Measurements from ENCODE around the gene HOXD11.

The HOXD11 gene

GRCh38 chr2:176132205-176133171 is 25.4 kb downstream of the HOXD11 start:
- H3K36me3 ChIP-seq: no peaks in the 10 kb centered on the region
- TF ChIP-seq, protein P1, sequence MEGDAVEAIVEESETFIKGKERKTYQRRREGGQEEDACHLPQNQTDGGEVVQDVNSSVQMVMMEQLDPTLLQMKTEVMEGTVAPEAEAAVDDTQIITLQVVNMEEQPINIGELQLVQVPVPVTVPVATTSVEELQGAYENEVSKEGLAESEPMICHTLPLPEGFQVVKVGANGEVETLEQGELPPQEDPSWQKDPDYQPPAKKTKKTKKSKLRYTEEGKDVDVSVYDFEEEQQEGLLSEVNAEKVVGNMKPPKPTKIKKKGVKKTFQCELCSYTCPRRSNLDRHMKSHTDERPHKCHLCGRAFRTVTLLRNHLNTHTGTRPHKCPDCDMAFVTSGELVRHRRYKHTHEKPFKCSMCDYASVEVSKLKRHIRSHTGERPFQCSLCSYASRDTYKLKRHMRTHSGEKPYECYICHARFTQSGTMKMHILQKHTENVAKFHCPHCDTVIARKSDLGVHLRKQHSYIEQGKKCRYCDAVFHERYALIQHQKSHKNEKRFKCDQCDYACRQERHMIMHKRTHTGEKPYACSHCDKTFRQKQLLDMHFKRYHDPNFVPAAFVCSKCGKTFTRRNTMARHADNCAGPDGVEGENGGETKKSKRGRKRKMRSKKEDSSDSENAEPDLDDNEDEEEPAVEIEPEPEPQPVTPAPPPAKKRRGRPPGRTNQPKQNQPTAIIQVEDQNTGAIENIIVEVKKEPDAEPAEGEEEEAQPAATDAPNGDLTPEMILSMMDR (IDR thresholded peaks at IDR 0.05; ENCODE audit: low read depth, low read length): no peak
- H3K4me3 ChIP-seq (ENCODE audit: low read depth, low read length): no peak overlapping the region
- H3K27me3 ChIP-seq: no peaks in the 10 kb centered on the region
- no peak for DNase-seq
- peaks cover 7% of the 10 kb centered on the region; the same call in 1 of the 2 replicates for H3K4me1 ChIP-seq
- no peaks in the 10 kb centered on the region for H3K9me3 ChIP-seq

DNA sequence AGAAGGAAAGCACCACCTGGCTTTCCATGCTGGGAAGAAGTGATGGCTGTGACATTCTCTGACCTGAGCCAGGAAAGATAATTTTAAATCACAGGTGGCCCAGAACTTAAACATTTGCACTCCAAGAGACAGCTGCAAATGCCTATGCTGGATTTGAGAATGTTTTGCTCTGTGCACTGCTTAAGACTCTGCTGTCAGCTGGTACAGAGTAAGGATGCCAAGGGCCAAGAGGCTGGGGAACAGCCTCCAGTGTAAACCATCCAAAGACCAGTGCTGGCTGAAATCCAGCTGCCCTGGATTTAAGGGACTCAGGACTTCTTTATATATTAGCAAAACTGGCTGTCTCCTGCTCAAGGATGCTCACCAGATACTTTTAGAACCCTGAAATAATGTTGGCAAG is 26.3 kb downstream of the HOXD11 start:
- Histone ChIP-seq H3K27me3 (no peaks in the 10 kb centered on the region), H3K4me1 (peaks cover 7% of the 10 kb centered on the region; the same call in 1 of the 2 replicates), H3K36me3 (no peaks in the 10 kb centered on the region), H3K4me3 (ENCODE audit: low read depth, low read length) (no peak overlapping the region), H3K9me3 (no peaks in the 10 kb centered on the region)
- TF ChIP-seq, protein P1 (IDR thresholded peaks at IDR 0.05; ENCODE audit: low read depth, low read length): no peak
- no peak for DNase-seq

DNA sequence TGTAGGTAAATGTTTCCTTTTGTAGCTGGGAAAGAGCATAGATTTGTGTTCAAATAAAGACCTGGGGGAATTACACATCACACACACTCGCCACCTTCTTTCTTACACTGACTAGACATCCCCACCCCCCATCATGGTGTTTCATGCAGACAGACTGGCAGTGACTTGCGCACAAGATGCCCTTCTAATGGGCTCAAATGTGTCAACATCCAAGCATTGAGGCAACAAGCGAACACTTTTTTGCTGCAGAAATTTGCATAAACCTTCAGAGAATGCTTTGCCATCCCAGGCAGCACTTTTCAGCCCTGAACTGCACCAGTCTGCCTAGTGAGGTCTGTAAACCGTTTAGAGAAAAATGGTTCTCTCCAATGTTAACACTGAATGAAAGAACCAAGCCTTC is 27.0 kb downstream of the HOXD11 start:
- H3K4me1 ChIP-seq: peaks cover 7% of the 10 kb centered on the region; the same call in 1 of the 2 replicates
- TF ChIP-seq, protein P1 (IDR thresholded peaks at IDR 0.05; ENCODE audit: low read depth, low read length): no peak
- no peaks in the 10 kb centered on the region for H3K27me3 ChIP-seq
- H3K36me3 ChIP-seq: no peaks in the 10 kb centered on the region
- H3K4me3 ChIP-seq (ENCODE audit: low read depth, low read length): no peak overlapping the region
- H3K9me3 ChIP-seq: no peaks in the 10 kb centered on the region
- DNase-seq: no peak

DNA sequence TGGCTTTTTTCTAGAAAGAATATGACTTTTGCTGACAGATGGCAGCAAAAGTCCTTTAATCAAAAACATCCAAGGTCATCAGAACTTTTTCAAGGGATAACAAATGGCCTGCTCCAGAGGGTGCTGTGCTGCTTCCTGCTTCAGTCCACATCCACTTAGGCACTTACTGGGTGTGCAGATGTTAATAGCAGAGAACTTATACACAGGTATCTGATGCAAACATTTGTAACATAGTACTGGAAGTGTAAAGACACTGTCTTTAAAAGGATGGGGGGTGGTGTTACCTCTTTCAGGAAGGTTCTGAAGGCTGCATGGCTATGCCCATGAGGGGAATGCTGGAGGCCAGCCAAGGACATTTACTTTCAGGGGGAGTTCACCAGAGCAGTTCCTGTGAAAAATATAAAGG is 28.0 kb downstream of the HOXD11 start:
- Histone ChIP-seq H3K4me1 (peaks cover 7% of the 10 kb centered on the region; the same call in 1 of the 2 replicates), H3K9me3 (no peaks in the 10 kb centered on the region), H3K4me3 (ENCODE audit: low read depth, low read length) (peak overlapping the region; percentile 73; the same call in 1 of the 2 replicates), H3K36me3 (no peaks in the 10 kb centered on the region), H3K27me3 (no peaks in the 10 kb centered on the region)
- TF ChIP-seq, protein P1 (IDR thresholded peaks at IDR 0.05; ENCODE audit: low read depth, low read length): no peak; the same call in 1 of the 2 replicates
- no peak for DNase-seq

DNA sequence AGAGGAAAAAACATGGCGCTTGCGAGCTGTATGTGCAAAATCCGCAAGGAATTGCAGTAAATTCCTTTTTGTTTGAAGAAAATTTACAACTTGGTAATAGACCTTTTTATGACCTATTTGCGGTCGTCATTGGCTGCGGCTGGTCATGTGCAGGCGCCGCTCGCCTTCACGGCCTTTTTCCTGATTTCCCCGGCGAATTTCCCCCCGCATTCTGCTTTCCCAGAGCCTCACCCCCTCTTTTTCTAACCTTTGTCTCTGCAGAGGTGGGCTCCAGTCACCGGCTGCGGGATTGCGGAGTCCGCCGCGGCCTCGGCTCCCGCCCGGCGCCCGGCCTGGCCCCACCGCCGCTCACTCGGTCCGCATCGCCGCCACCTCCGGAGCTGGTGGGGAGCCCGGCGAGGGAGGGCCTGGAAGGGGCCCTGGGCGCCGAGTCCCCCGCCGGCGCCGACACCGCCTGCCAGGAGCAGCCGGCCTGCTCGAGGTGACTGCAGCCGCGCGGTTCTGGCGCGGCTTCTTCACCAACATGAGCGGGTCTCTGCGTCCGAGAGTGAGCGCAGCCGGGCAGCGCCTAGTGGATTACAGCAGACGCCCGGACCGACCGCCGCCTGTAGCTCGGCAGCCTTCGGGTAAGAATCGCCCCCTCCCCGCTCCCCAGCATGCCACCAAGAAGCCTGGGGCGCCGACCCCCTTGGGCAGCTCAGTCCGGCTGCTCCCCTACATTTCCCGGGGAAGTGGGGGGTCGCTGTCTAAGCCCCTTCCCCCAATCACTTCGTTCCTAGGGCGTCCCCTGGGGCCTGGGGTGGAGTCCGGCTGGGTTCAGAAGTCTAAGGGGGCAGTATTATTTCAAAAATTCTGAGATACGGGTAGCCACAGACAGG is 29.5 kb downstream of the HOXD11 start:
- peak; percentile 48 for DNase-seq
- Histone ChIP-seq H3K9me3 (no peaks in the 10 kb centered on the region), H3K36me3 (no peaks in the 10 kb centered on the region), H3K27me3 (no peaks in the 10 kb centered on the region), H3K4me3 (ENCODE audit: low read depth, low read length) (peak overlapping the region; percentile 73), H3K4me1 (peaks cover 7% of the 10 kb centered on the region; the same call in 1 of the 2 replicates)
- TF ChIP-seq, protein P1 (IDR thresholded peaks at IDR 0.05; ENCODE audit: low read depth, low read length): no peak

All from BE2C (cell line).